RWPE1 (cell line): ENCODE results near the gene MAGI1.

Experiments
- CTCF ChIA-PET: fragments of 350-600 bp; sonication (Branson Sonifier 250); formaldehyde crosslinking; extraction: SDS; loops from one replicate; lab custom pipeline; 2021; lab: Yijun Ruan, JAX
- POLR2A ChIA-PET: fragments of 400-600 bp; formaldehyde crosslinking; extraction: SDS; loops from one replicate; lab custom pipeline; 2020; ENCODE audit warnings: antibody characterized with exemption; ENCODE audit not compliant: low non-redundant PET; lab: Yijun Ruan, JAX
- DNase-seq: peaks from one replicate; pipeline ENCODE4 v3.0.0; 2012; ENCODE audit warnings: low spot score
- H3K27ac ChIP-seq: fragments of 450-650 bp; 2 replicates; pipeline ENCODE4 v1.5.1; 2017
- TF ChIP-seq, protein P1 (sequence below): fragments of 450-650 bp; conservative IDR thresholded peaks from 2 replicates; pipeline ENCODE4 v1.5.1; 2017; ENCODE audit warnings: low read depth, mild to moderate bottlenecking

MAGI1 gene

GRCh38 chr3:65402597-65402996 is 636.1 kb downstream of the MAGI1 start:
- ChIA-PET CTCF (no interaction called here), POLR2A (no interaction called here)
- peak; percentile 45 for DNase-seq
- H3K27ac ChIP-seq, result no peak overlapping the region
- TF ChIP-seq, protein P1, sequence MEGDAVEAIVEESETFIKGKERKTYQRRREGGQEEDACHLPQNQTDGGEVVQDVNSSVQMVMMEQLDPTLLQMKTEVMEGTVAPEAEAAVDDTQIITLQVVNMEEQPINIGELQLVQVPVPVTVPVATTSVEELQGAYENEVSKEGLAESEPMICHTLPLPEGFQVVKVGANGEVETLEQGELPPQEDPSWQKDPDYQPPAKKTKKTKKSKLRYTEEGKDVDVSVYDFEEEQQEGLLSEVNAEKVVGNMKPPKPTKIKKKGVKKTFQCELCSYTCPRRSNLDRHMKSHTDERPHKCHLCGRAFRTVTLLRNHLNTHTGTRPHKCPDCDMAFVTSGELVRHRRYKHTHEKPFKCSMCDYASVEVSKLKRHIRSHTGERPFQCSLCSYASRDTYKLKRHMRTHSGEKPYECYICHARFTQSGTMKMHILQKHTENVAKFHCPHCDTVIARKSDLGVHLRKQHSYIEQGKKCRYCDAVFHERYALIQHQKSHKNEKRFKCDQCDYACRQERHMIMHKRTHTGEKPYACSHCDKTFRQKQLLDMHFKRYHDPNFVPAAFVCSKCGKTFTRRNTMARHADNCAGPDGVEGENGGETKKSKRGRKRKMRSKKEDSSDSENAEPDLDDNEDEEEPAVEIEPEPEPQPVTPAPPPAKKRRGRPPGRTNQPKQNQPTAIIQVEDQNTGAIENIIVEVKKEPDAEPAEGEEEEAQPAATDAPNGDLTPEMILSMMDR, result no peak

GRCh38 chr3:65401359-65402305 is 637.1 kb downstream of the MAGI1 start:
- H3K27ac ChIP-seq, result no peak overlapping the region
- TF ChIP-seq, protein P1, result no peak
- POLR2A ChIA-PET, result no interaction called here
- CTCF ChIA-PET, result no interaction called here
- no peak for DNase-seq

DNA sequence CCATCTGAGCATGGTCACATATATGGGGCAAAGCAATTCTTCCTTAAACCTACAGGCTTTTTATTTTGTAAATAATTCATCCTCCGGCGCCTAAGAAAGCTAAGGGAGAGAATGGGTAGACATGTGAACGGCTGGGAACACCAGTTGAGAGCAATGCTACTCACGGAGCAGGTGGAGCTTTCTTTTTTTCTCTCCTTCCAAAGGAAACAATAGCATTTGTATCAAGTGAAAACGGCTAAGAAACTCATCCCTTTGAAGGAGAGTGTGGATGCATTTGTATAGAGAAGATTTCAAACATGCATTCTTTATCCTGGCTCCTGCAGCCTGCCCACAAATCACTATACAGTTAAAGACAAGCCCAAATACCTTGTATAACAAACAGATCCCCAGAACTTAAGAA is 637.8 kb downstream of the MAGI1 start:
- no peak overlapping the region for H3K27ac ChIP-seq
- DNase-seq, result no peak
- TF ChIP-seq, protein P1, result no peak
- CTCF ChIA-PET, result no interaction called here
- POLR2A ChIA-PET, result no interaction called here

- TF ChIP-seq, protein P1, result no peak
- H3K27ac ChIP-seq, result no peak overlapping the region
- peak; percentile 1 for DNase-seq
- ChIA-PET CTCF (no interaction called here), POLR2A (no interaction called here)
Observed at GRCh38 chr3:65398953-65399352, 639.8 kb downstream of the MAGI1 start.

DNA sequence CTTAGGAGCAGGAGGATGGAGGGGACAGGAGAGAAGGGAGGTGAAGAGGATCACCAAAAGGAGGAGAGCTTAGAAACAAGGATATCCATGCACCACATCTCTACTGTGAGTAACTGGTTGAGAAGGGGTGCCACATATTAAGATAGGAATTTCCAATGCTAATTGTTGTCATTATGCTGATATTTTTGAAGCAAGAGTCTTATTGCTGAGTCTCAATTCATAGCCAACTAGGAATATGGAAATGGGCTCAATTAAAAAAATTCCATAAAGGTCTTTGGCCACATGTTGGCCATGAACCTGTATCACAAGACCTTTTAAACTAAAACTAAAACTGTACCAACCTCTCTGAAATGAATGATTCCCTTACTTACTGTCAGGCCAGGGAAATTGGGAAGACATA is 642.6 kb downstream of the MAGI1 start:
- H3K27ac ChIP-seq, result no peak overlapping the region
- DNase-seq, result no peak
- TF ChIP-seq, protein P1, result no peak
- ChIA-PET POLR2A (no interaction called here), CTCF (no interaction called here)

DNA sequence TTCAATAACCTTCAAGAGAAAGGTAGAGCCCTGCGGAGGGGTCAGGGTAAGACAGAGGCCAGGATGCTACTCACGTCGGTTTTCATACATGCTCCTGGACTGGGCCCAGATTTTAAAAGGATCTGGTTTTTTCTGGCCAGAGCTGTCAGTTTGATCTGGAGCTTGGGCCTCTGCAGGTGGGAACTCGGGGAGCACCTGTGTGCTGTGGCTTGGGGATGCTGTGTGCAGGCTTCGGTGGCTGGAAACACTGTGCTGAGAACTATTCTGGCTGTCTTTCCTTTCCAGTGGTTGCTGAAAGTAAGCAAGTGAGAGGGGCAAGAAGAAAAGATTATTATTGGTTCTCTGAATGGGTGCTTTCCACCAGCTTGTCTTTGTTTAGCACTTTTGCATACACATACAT is 647.6 kb downstream of the MAGI1 start:
- ChIA-PET POLR2A (no interaction called here), CTCF (no interaction called here)
- no peak overlapping the region for H3K27ac ChIP-seq
- DNase-seq, result no peak
- TF ChIP-seq, protein P1, result no peak
